NCI-H1417 treated with DMSO at 0.1 percent for 48 hours (cell line): ENCODE results near the gene ARFRP1.

Experiments
- DNase-seq: peaks from one replicate; lab custom pipeline; 2025; lab: John Stamatoyannopoulos, UW

ARFRP1 gene, protein sequence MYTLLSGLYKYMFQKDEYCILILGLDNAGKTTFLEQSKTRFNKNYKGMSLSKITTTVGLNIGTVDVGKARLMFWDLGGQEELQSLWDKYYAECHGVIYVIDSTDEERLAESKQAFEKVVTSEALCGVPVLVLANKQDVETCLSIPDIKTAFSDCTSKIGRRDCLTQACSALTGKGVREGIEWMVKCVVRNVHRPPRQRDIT

GRCh38 chr20:63707558-63708300 lies at the start of gene ARFRP1, which contains the start of gene ZGPAT:
TSS of gene ARFRP1 (minus strand) at chr20:63707976. CDS start at chr20:63707091, 885 bp downstream.
TSS of gene ZGPAT (plus strand) at chr20:63708039. CDS start at chr20:63708581, 542 bp downstream.
- peak; percentile 75 for DNase-seq

- DNase-seq, result no peak
Measured at GRCh38 chr20:63756648-63756991, 48.8 kb upstream of the ARFRP1 start.

DNA sequence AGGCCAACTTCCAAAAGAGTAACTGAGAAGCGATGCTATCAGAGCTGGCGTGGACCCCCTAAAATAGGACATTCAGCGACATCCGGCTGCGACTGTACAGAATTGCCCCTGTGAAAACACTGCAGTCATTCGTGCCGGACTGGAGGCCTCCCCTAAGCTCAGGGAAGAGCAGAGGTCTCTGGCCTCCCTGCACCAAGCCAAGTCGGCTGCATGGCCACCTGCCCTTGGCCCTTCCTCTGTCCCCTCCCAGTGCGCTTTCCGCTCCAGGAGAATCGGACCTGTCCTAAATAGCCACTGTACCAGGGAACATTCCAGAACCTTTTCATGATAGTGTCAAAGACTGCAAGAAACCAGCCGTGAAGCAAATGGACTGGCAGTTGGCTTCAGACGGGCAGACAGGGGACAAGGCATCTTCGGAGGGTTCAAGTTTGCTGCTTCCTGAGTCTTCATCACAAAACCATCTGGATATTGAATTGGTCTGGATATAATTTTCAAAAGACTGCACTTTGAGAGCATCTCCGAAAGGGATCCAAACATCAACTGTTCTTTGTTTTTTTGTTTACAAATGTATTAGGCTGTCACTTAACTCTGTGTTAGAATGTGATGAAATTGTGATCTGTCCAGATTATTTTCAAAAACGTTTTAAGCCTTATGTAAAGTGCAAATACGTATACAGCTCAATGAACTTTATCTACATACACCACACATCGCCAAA lies 48.3 kb upstream of the ARFRP1 start:
- DNase-seq, result no peak

- DNase-seq, result no peak
Measured at GRCh38 chr20:63754008-63754407, 46.2 kb upstream of the ARFRP1 start.

DNA sequence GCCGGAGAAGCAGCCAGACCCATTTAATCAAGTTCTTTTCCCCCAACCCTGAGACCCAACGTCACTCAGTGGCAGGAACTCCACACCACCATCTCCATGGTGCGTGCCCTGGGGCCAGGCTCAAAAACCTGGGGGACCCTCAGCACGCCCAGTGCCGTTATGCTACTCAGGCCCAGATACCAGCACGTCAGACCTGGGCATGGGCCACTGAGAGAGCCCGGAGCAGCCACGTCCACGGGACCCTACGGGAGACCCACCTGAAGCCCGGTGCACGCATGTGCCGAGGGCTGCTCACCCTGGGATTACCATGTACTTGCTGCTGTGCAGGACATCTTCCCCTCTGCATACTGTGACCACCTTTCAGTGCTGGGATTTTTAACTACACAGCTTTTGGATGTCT lies 45.6 kb upstream of the ARFRP1 start:
- DNase-seq, result no peak

DNA sequence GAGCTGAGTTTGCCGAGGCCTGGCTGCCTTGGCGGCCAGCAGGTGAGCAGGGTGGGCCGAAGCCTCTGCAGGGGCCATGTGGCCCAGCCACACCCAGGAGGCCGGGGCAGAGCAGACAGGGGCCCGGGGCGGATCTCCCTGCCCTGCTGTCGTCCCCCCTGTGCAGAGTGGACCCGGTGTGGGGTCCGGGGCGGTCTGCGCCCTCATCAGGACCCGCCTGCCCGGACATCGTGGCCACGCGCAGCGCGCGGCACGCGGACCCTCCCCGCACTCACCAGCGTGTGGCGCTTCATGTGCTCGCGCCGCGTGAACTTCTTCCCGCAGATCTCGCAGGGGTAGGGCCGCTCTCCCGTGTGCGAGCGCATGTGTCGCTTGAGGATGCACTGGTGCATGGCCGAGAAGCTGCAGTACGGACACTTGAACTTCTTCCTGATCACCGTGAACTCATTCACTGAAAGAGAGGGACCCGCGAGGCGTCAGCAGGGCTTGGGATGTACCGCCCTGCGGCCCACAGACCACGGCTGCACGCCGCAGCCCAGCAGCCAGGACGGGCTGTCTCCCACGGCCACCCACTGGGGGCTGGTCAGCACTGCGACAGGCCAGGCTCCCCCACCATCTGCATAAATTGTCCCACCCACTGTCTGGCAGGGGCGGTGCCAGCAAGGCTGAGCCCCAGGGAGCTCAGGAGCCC lies 44.8 kb upstream of the ARFRP1 start:
- DNase-seq, result no peak

DNA sequence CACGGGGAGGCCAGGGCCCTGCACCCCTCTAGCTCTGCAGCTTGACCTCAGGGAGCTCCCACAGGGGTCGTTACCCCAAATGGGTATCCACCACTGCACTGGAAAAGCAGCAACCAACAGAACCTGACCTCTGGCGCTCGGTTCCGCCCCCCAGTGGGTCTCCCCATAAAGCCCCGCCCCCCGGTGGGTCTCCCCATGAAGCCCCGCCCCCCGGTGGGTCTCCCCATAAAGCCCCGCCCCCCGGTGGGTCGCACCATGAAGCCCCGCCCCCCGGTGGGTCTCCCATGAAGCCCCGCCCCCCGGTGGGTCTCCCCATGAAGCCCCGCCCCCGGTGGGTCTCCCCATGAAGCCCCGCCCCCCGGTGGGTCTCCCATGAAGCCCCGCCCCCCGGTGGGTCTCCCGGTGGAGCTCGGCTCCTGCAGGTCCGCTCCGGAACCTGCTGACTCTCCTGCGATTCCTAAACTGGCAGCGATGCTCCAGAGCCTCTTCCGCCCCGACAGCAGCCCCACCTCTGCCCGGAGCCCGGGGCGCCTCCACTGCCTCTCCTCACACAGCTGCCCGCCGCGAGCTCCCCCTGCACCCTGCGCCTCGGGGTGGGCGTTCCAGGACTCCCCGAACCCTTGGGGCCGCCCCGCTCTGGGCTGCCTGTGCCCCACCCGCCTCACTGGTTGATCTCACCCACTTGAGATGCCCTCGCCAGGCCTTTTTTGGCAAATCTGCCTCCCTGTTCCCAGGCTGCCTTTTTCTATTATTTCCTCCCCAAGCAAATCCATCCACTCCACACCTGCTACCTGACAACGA lies 43.9 kb upstream of the ARFRP1 start:
- no peak for DNase-seq

GRCh38 chr20:63750807-63751470 lies 43.2 kb upstream of the ARFRP1 start:
- DNase-seq, result no peak

DNA sequence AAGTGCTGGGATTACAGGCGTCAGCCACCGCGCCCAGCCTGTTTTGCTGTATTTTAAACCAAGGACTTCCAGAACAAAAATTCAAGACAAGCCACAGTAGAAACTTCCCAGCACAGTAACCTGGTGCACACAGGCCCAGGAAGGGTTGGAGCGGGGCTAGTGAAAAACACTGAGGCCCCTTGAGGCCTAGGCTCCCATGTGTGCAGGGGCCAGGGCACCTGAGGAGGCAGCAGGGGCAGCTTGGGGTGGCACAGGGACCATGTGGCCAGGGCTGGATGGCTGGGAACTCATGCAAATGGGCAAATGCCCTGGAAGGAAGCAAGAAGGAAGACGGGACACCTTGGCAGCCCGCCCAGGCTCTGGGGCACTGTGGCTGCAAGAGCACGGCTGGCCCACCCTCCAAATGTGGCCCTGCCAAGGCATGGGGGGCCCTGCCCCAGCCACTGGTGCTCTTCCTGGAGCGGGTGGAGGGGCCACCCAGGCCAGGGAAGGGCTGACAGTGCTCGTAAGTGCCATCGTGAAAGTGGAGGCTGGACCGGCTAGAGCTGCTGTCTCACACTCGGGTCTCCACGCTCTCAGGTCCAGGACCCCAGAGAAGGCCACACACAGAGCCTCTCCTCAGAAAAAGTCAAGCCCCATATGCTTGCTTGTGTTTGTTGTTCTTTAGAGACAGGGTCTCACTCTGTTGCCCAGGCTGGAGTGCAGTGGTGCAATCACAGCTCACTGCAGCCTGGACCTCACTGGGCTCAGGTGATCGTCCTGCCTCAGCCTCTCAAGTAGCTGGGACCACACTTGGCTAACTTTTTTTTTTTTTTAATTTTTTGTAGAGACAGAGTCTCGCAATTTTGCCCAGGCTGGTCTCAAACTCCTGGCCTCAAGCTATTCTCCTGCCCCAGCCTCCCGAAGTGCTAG lies 42.1 kb upstream of the ARFRP1 start:
- DNase-seq, result no peak

- no peak for DNase-seq
Measured at GRCh38 chr20:63748934-63749270, 41.1 kb upstream of the ARFRP1 start.

DNA sequence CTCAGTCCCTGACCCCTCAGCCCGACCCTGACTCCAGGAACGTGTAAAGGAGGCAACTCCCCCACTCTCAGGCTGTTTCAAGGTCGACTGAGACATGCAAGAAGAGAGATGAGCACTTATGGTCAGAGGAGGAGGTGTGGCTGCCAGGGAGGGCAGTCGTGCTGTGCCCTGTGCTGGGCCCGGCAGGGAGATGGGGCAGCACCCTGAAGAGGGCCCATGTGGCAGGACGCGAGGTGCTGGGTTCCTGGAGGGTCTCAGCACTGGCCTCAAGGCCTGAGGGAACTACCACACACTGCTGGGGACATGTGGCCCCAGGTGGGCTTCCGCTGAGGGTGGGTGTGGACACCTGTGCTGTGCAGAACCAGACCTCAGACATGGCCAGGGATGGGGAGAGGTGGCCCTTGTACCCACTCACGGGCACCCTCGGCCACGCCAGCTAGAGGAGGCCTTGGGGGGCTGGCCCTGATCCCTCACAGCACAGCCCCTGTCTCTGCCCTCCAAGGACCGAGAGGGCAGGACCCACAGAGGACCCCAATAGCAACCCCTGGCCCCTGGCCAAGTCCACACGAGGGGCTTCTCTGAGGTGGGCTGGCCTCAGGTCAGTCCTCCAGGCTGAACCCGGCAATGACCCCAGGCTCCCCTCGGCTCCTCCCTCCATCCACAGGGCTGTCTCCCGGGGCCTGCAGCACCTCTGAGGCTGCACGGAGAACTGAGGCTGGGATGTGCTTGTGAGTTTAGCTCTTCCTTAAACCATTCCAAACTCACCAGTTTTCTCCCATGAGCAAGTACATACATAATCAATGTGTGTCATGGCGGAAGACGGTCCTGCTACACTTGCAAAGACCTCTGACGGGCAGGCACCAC lies 40.5 kb upstream of the ARFRP1 start:
- DNase-seq, result no peak

DNA sequence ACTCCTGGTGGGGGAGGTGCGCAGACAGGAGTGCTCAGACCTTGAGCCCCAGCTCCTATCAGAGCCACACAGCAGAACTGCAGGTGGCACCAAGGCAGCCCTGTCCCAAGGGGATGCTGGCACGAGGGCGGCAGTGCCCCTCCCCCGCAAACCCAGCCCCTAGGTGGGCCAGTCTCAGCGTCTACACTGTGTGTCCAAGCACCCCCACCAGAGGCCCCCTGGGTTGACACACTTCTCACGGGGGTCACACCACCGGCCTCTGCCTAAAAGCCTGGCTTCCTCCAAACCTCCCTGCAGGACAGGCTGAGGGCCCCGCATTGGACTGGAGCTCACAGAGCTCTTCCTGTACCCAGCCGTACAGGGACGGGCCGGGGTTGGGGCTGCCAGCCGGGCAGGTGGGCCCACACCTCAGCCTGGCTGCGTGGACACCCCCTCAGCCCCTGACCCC lies 39.9 kb upstream of the ARFRP1 start:
- no peak for DNase-seq

DNA sequence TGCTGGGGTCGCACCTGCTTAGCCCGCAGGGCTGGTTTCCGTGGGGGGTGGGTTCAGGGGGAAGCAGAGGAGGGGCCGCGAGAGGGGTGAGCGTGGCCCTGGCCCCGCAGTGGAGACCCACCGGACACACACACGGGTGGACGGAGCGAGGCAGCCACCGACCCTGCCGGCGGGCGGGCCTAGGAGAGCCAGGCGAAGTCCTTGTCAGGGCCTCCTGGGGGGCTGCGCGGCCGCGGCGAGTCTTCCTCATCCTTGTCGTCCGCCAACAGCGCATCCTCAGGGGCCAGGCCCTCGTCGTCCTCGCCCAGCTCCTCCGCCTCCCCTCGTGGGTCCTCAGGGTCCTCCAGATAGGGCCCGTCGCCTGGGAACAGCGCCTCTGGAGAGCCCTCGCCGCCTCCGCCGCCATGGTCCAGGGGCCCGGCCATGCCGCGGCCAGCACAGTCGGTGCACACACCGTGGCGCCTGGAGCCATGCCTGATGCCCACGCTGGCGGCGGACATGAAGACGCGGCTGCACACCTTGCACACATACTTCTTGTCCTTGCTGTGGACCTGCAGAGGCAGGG lies 39.1 kb upstream of the ARFRP1 start:
- DNase-seq, result no peak

- DNase-seq, result no peak
Measured at GRCh38 chr20:63745961-63746731, 38.4 kb upstream of the ARFRP1 start.

- DNase-seq, result no peak
Measured at GRCh38 chr20:63745424-63745805, 37.6 kb upstream of the ARFRP1 start.

DNA sequence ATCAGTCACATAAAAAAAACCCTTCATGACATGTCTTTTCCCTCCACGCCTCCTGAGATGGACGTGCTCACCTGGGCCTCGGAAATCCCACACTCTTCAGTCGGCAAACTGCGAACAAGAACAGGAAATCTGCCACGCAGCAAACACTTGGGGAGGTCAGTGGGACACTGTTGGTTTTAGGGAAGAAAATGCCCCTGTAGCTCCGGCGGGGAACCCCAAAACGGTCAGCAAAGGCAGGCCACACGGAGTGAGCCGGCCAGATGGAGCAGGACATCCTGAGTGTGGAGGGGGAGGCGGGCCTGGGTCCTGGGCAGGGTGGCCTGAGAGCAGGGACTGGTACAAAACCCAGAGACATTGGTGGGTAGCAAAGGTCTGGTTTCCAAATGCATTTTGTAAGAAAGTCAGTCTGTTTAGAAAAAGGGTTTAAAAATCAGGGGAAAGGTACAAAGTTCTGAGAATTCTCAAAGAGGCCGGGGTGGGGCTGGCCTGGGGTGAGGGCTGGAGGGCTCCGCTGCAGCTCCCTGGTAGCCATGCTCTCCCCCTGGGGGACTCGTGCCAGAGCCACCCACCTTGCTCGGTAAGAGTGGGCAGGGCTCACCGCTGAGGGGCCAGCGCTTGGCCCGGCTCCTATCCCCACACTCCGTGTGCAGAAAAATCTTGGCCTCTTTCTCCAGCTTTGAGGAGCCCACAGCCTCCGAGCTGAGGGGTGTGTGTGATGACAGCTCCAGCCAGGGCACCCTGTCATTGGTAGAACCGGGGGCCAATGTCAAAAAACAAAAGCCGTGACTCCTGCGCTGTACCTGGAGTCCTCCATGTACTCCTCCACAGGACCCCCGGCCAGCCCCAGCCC lies 37.0 kb upstream of the ARFRP1 start:
- no peak for DNase-seq

DNA sequence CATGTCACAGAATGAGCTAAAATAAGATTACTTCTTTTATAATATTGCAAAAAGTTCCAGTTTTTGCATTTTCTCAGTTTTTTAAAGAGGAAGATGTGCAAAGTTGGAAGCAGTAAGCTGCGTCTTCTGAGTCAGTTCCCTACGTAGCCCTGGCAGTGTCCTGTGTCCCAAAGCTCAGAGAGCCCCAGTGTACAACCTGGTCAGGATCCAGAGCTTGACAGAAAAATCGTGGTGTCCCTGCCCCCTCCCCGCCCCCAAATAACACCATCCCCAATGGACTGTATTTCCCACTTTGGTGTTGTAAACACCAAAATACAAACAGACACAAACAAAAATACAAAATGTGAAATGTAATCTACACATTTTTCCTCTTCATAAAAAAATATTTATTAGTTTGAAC lies 36.4 kb upstream of the ARFRP1 start:
- no peak for DNase-seq
